NCI-H2107 (cell line): ENCODE results near the gene ANKS6.

Experiments used
- DNase-seq: peaks from one replicate; lab custom pipeline; 2025; lab: John Stamatoyannopoulos, UW

The ANKS6 gene

GRCh38 chr9:98772364-98773155 is 23.8 kb downstream of the ANKS6 start:
- DNase-seq, result no peak

GRCh38 chr9:98771209-98771874 is 25.0 kb downstream of the ANKS6 start:
- DNase-seq, result no peak

- DNase-seq, result no peak
Measured at GRCh38 chr9:98770717-98771116, 25.6 kb downstream of the ANKS6 start.

- DNase-seq, result no peak
Measured at GRCh38 chr9:98768344-98768743, 28.0 kb downstream of the ANKS6 start.

- no peak for DNase-seq
Measured at GRCh38 chr9:98767915-98768314, 28.4 kb downstream of the ANKS6 start.

GRCh38 chr9:98767196-98767595 is 29.2 kb downstream of the ANKS6 start:
- no peak for DNase-seq

GRCh38 chr9:98766586-98766985 is 29.8 kb downstream of the ANKS6 start:
- DNase-seq, result no peak

GRCh38 chr9:98765256-98765655 is 31.1 kb downstream of the ANKS6 start:
- no peak for DNase-seq

- no peak for DNase-seq
Measured at GRCh38 chr9:98763986-98764745, 32.2 kb downstream of the ANKS6 start.

- DNase-seq, result no peak
Measured at GRCh38 chr9:98760231-98760630, 36.1 kb downstream of the ANKS6 start.

GRCh38 chr9:98755006-98755618 is 41.2 kb downstream of the ANKS6 start:
- no peak for DNase-seq

- DNase-seq, result no peak
Measured at GRCh38 chr9:98751210-98751609, 45.1 kb downstream of the ANKS6 start.

- no peak for DNase-seq
Measured at GRCh38 chr9:98750364-98751060, 45.8 kb downstream of the ANKS6 start.

- no peak for DNase-seq
Measured at GRCh38 chr9:98747476-98747875, 48.9 kb downstream of the ANKS6 start.

GRCh38 chr9:98745470-98745869 is 50.9 kb downstream of the ANKS6 start:
- DNase-seq, result no peak

- no peak for DNase-seq
Measured at GRCh38 chr9:98743818-98744611, 52.3 kb downstream of the ANKS6 start.

GRCh38 chr9:98743329-98743728 is 53.0 kb downstream of the ANKS6 start:
- no peak for DNase-seq

GRCh38 chr9:98742325-98743280 is 53.8 kb downstream of the ANKS6 start:
- DNase-seq, result no peak

- DNase-seq, result no peak
Measured at GRCh38 chr9:98740226-98740881, 56.0 kb downstream of the ANKS6 start.
